ENCODE measurements around the gene ARHGAP15. TPM values are rescaled to one million over a fixed set of nuclear protein-coding genes. Genes with fewer than 3 reads are reported as not detected.

The ARHGAP15 gene
- total RNA-seq, 1 experiment from 2014 or later: 0.42 TPM

DNA sequence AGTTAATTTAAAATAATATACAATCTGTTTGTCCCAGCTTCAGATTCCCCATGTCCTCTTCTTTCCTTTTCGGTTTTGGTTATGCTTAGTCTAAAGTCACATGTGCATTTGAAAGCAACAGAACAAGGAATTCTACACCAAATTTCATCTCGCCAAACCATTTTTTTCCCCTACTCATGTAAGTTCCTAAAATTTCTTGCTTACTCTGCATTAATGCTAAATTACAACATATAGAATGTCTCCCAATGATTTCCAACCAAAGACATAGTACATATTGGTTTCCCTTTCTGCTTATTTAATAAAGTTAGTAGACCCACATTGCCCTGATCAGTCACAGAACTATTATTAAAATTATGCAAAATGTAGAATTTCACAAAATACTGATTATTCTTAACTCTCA is 212.3 kb downstream of the ARHGAP15 start:
- H3K27ac ChIP-seq (ENCODE audit: low read depth, low read length): no peak overlapping the region
- no peak overlapping the region for H3K4me3 ChIP-seq (replicated peaks in 1 of 2; ENCODE audit: low read depth in 1 of 2, low read length in 2 of 2)
- H2AFZ ChIP-seq (ENCODE audit: low read depth, low read length, poor library complexity, severe bottlenecking): no peak overlapping the region
- no peaks in the 10 kb centered on the region for H3K79me2 ChIP-seq (ENCODE audit: insufficient read depth, low read length)
- H3K27me3 ChIP-seq (ENCODE audit: insufficient read depth, low read length): peaks cover 14% of the 10 kb centered on the region; the same call in 1 of the 2 replicates
- H3K9me2 ChIP-seq (ENCODE audit: insufficient read depth): no peaks in the 10 kb centered on the region
- ATAC-seq (no peak), DNase-seq (ENCODE audit: low read depth, low spot score) (no peak)
- no peaks in the 10 kb centered on the region for H3K4me1 ChIP-seq (ENCODE audit: control insufficient read depth in 1 of 2, insufficient read depth in 2 of 2, low read length in 2 of 2)
- ChIA-PET POLR2A (no interaction called here), CTCF (no interaction called here), RAD21 (ENCODE audit: low non-redundant PET in 1 of 2, low total read pairs in 2 of 2, uncharacterized antibody in 2 of 2, unreplicated experiment in 2 of 2) (no interaction called here)
- H3K9ac ChIP-seq (ENCODE audit: low read length): no peak overlapping the region
- TF ChIP-seq, protein P1, sequence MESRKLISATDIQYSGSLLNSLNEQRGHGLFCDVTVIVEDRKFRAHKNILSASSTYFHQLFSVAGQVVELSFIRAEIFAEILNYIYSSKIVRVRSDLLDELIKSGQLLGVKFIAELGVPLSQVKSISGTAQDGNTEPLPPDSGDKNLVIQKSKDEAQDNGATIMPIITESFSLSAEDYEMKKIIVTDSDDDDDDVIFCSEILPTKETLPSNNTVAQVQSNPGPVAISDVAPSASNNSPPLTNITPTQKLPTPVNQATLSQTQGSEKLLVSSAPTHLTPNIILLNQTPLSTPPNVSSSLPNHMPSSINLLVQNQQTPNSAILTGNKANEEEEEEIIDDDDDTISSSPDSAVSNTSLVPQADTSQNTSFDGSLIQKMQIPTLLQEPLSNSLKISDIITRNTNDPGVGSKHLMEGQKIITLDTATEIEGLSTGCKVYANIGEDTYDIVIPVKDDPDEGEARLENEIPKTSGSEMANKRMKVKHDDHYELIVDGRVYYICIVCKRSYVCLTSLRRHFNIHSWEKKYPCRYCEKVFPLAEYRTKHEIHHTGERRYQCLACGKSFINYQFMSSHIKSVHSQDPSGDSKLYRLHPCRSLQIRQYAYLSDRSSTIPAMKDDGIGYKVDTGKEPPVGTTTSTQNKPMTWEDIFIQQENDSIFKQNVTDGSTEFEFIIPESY (IDR thresholded peaks at IDR 0.05; ENCODE audit: extremely low read depth, insufficient replicate concordance, low read length): no peak
- TF ChIP-seq SRF (IDR thresholded peaks at IDR 0.05; ENCODE audit: low read depth) (no peak), CEBPB (IDR thresholded peaks at IDR 0.05; ENCODE audit: low read depth) (no peak), EGR1 (IDR thresholded peaks at IDR 0.05; ENCODE audit: low read depth) (no peak), TCF7L2 (IDR thresholded peaks at IDR 0.05; ENCODE audit: borderline replicate concordance, extremely low read depth, insufficient read depth, insufficient read length) (no peak), ZFX (IDR thresholded peaks at IDR 0.05) (no peak), JUND (IDR thresholded peaks at IDR 0.05) (no peak), SIN3A (IDR thresholded peaks at IDR 0.05; ENCODE audit: low read depth) (no peak), POLR2AphosphoS5 (IDR thresholded peaks at IDR 0.05; ENCODE audit: low read depth, low read length) (no peak), ATF3 (IDR thresholded peaks at IDR 0.05) (no peak), EZH2 (IDR thresholded peaks at IDR 0.05) (no peak), SP1 (IDR thresholded peaks at IDR 0.05; ENCODE audit: low read depth) (no peak), POLR2A (IDR thresholded peaks at IDR 0.05; ENCODE audit: borderline replicate concordance, extremely low read depth, insufficient read depth, insufficient read length) (no peak), CBX3 (IDR thresholded peaks at IDR 0.05; ENCODE audit: low read depth) (no peak), ELF1 (IDR thresholded peaks at IDR 0.05; ENCODE audit: borderline replicate concordance, low read depth) (no peak)
- TF ChIP-seq, protein P2, sequence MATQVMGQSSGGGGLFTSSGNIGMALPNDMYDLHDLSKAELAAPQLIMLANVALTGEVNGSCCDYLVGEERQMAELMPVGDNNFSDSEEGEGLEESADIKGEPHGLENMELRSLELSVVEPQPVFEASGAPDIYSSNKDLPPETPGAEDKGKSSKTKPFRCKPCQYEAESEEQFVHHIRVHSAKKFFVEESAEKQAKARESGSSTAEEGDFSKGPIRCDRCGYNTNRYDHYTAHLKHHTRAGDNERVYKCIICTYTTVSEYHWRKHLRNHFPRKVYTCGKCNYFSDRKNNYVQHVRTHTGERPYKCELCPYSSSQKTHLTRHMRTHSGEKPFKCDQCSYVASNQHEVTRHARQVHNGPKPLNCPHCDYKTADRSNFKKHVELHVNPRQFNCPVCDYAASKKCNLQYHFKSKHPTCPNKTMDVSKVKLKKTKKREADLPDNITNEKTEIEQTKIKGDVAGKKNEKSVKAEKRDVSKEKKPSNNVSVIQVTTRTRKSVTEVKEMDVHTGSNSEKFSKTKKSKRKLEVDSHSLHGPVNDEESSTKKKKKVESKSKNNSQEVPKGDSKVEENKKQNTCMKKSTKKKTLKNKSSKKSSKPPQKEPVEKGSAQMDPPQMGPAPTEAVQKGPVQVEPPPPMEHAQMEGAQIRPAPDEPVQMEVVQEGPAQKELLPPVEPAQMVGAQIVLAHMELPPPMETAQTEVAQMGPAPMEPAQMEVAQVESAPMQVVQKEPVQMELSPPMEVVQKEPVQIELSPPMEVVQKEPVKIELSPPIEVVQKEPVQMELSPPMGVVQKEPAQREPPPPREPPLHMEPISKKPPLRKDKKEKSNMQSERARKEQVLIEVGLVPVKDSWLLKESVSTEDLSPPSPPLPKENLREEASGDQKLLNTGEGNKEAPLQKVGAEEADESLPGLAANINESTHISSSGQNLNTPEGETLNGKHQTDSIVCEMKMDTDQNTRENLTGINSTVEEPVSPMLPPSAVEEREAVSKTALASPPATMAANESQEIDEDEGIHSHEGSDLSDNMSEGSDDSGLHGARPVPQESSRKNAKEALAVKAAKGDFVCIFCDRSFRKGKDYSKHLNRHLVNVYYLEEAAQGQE (IDR thresholded peaks at IDR 0.05; ENCODE audit: low read depth): no peak
- TF ChIP-seq, protein P3, sequence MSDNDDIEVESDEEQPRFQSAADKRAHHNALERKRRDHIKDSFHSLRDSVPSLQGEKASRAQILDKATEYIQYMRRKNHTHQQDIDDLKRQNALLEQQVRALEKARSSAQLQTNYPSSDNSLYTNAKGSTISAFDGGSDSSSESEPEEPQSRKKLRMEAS (IDR thresholded peaks at IDR 0.05): no peak
- TF ChIP-seq, protein P4, sequence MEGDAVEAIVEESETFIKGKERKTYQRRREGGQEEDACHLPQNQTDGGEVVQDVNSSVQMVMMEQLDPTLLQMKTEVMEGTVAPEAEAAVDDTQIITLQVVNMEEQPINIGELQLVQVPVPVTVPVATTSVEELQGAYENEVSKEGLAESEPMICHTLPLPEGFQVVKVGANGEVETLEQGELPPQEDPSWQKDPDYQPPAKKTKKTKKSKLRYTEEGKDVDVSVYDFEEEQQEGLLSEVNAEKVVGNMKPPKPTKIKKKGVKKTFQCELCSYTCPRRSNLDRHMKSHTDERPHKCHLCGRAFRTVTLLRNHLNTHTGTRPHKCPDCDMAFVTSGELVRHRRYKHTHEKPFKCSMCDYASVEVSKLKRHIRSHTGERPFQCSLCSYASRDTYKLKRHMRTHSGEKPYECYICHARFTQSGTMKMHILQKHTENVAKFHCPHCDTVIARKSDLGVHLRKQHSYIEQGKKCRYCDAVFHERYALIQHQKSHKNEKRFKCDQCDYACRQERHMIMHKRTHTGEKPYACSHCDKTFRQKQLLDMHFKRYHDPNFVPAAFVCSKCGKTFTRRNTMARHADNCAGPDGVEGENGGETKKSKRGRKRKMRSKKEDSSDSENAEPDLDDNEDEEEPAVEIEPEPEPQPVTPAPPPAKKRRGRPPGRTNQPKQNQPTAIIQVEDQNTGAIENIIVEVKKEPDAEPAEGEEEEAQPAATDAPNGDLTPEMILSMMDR (IDR thresholded peaks at IDR 0.05 in 2 of 3, conservative IDR thresholded peaks at IDR 0.05 in 1 of 3; ENCODE audit: borderline replicate concordance in 1 of 3, insufficient read depth in 1 of 3, low read depth in 2 of 3, low read length in 2 of 3): no peak
- BruUV-seq (replicated peaks): no TSS peak
- no peaks in the 10 kb centered on the region for H3K9me3 ChIP-seq (ENCODE audit: control insufficient read depth in 1 of 2, insufficient read depth in 1 of 2, low read depth in 1 of 2, low read length in 2 of 2)
- intact Hi-C loops (cut with micrococcal nuclease): no loop called here
- no peak overlapping the region for H3K4me2 ChIP-seq (ENCODE audit: low read length)
- no peaks in the 10 kb centered on the region for H3K36me3 ChIP-seq (ENCODE audit: control insufficient read depth in 1 of 2, insufficient read depth in 2 of 2, low read length in 2 of 2)
- no peaks in the 10 kb centered on the region for H4K20me1 ChIP-seq (ENCODE audit: insufficient read depth)
